Endodermal cell (in vitro differentiated cells): Measurements from ENCODE around the gene SYNRG. TPM values are rescaled to one million over a fixed set of nuclear protein-coding genes. Genes with fewer than 3 reads are reported as not detected.

ENCODE experiments used
- DNase-seq: peaks from one replicate; pipeline ENCODE4 v3.0.0-alpha.2; 2017
- H3K27ac ChIP-seq: 2 replicates; pipeline ENCODE4 v1.5.1; 2013; ENCODE audit warnings: mild to moderate bottlenecking, low read depth, low read length, moderate library complexity
- H3K27me3 ChIP-seq: 2 replicates; pipeline ENCODE4 v1.6.1; 2013; ENCODE audit warnings: mild to moderate bottlenecking, low read length, moderate library complexity; ENCODE audit not compliant: insufficient read depth, control insufficient read depth, poor library complexity, severe bottlenecking
- H3K36me3 ChIP-seq: 2 replicates; pipeline ENCODE4 v1.7.0; 2013; ENCODE audit warnings: mild to moderate bottlenecking, low read length, moderate library complexity; ENCODE audit not compliant: control insufficient read depth, insufficient read depth
- H3K4me1 ChIP-seq: one replicate; pipeline ENCODE4 v1.7.0; 2013; ENCODE audit warnings: low read length; ENCODE audit not compliant: control insufficient read depth, insufficient read depth
- H3K4me3 ChIP-seq: 2 replicates; pipeline ENCODE4 v1.5.1; 2013; ENCODE audit warnings: mild to moderate bottlenecking, low read length, moderate library complexity
- H3K9ac ChIP-seq: 2 replicates; pipeline ENCODE4 v1.6.1; 2013; ENCODE audit warnings: mild to moderate bottlenecking, low read length, moderate library complexity; ENCODE audit not compliant: poor library complexity, severe bottlenecking; ENCODE audit errors: extremely low read depth
- H3K9me3 ChIP-seq: 2 replicates; pipeline ENCODE4 v1.6.1; 2013; ENCODE audit warnings: mild to moderate bottlenecking, low read length, moderate library complexity; ENCODE audit not compliant: control insufficient read depth
- H3K27ac Mint-ChIP-seq: 2 replicates; pipeline ENCODE4 v1.8.0; 2020; ENCODE audit warnings: mixed read lengths
- H3K27me3 Mint-ChIP-seq: 2 replicates; pipeline ENCODE4 v1.8.0; 2021; ENCODE audit warnings: mild to moderate bottlenecking, mixed read lengths; ENCODE audit not compliant: insufficient read depth
- H3K36me3 Mint-ChIP-seq: 2 replicates; pipeline ENCODE4 v1.8.0; 2020; ENCODE audit warnings: low read depth, mixed read lengths
- H3K4me1 Mint-ChIP-seq: 2 replicates; pipeline ENCODE4 v1.8.0; 2020; ENCODE audit warnings: mixed read lengths
- H3K4me3 Mint-ChIP-seq: 2 replicates; pipeline ENCODE4 v1.8.0; 2020; ENCODE audit warnings: mild to moderate bottlenecking, moderate library complexity, mixed read lengths
- H3K9me3 Mint-ChIP-seq: 2 replicates; pipeline ENCODE4 v1.8.0; 2020; ENCODE audit warnings: mild to moderate bottlenecking, mixed read lengths
- WGBS, 2 experiments: methylation state at CpG; one replicate each; pipeline versions ENCODE4 v1.1.5 to v1.1.7; 2013; ENCODE audit warnings: missing lambda C conversion rate in 2 of 2, mixed read lengths in 1 of 2; ENCODE audit not compliant: insufficient coverage in 1 of 2, insufficient read length in 1 of 2; 5-methylcytosine and 5-hydroxymethylcytosine counted together
- total RNA-seq, 2 donors: library from RNA; stranded (reverse); fragmentation: NEBNext Ultra II Directional in 1 of 2; extraction: Animal tissue kit (Norgen Biotek cat#: 25700) in 1 of 2; gene quantifications; 2 replicates in 1 of 2; 3 replicates in 1 of 2; pipeline ENCODE4 v1.2.1, GENCODE V29; 2021
- TF ChIP-seq, protein P1 (sequence below): fragments of 200-600 bp; sonication (generic); conservative IDR thresholded peaks from 2 replicates; pipeline ENCODE4 v1.5.0; 2021; ENCODE audit warnings: antibody characterized with exemption, mild to moderate bottlenecking

Gene SYNRG
- total RNA-seq, 2 donors from 2014 or later: 47.2 to 52.4 TPM

DNA sequence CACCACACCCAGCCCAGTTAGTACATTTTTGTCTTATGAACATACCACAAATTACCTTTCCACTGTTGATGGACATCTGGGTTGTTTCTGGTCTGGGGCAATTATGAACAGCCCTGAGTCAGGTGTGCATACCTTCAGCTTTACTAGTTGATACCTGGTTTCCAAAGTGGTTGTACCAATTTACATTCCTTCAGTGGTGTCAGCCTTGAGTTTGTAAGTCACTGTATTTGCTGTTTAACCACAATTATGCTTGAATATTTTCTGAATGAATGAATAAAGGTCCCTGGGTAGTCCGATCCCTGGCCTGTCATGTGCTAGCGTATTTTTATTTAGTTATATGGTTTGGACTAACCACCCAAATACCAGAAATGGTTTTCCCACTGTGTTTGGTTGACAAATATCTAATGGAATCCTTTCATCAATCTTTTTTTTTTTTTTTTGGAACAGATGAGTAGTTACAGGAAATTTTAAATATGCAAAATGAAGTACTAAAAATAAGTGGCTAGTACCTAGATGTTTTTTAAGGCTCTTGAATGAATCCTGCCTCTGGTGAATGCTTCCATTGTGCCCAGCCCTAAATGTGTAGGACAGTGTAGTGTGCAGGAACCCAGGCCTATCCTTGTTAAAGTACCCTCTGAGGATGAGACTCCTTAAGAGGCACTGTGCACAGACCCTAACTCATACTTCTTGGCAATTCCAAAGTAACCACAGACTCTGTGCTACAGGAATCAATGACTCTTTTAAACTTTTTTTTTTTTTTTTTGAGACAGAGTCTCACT is 115.8 kb downstream of the SYNRG start:
- peaks cover 11% of the 10 kb centered on the region for H3K9me3 ChIP-seq
- peak overlapping the region; percentile 94 for H3K4me3 ChIP-seq
- TF ChIP-seq, protein P1, sequence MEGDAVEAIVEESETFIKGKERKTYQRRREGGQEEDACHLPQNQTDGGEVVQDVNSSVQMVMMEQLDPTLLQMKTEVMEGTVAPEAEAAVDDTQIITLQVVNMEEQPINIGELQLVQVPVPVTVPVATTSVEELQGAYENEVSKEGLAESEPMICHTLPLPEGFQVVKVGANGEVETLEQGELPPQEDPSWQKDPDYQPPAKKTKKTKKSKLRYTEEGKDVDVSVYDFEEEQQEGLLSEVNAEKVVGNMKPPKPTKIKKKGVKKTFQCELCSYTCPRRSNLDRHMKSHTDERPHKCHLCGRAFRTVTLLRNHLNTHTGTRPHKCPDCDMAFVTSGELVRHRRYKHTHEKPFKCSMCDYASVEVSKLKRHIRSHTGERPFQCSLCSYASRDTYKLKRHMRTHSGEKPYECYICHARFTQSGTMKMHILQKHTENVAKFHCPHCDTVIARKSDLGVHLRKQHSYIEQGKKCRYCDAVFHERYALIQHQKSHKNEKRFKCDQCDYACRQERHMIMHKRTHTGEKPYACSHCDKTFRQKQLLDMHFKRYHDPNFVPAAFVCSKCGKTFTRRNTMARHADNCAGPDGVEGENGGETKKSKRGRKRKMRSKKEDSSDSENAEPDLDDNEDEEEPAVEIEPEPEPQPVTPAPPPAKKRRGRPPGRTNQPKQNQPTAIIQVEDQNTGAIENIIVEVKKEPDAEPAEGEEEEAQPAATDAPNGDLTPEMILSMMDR: no peak
- H3K9ac ChIP-seq: no peak overlapping the region
- peaks cover 3% of the 10 kb centered on the region for H3K27me3 ChIP-seq
- peaks cover 3% of the 10 kb centered on the region for H3K4me1 ChIP-seq
- H3K27ac Mint-ChIP-seq: no peak overlapping the region
- peaks cover 16% of the 10 kb centered on the region for H3K27me3 Mint-ChIP-seq
- peaks cover 2% of the 10 kb centered on the region for H3K36me3 Mint-ChIP-seq
- peaks cover 23% of the 10 kb centered on the region for H3K4me1 Mint-ChIP-seq
- H3K27ac ChIP-seq: no peak overlapping the region
- DNase-seq: no peak
- H3K4me3 Mint-ChIP-seq: no peak overlapping the region
- peaks cover 3% of the 10 kb centered on the region for H3K9me3 Mint-ChIP-seq
- 95% methylated on average over 2 of the region's 2 CpGs; no CpG with 5 or more reads in 1 of the 2 experiments for WGBS, 2 experiments
- peaks cover 10% of the 10 kb centered on the region for H3K36me3 ChIP-seq

DNA sequence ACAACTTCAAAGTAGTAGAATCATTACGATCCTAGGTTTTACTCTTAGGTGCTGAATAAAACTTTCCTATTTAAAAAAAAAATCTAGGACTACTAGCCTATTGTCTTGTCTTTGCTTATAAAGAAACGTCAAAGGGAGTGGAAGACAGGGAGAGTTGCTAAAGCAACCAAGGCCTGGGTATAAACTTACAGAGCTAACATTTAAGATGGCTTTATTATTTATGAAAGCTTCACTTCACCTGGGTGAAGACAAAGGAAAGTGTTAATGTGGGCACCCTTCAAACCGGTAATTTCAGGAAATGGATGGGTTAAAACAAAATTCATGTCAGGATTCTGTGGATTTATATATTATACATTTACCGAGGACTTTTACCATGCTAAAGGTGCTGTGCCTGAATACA is 117.1 kb downstream of the SYNRG start:
- Histone ChIP-seq H3K4me1 (peaks cover 5% of the 10 kb centered on the region), H3K9ac (no peak overlapping the region), H3K4me3 (peak overlapping the region; percentile 94), H3K27me3 (peaks cover 8% of the 10 kb centered on the region), H3K27ac (no peak overlapping the region), H3K9me3 (peaks cover 11% of the 10 kb centered on the region), H3K36me3 (peaks cover 10% of the 10 kb centered on the region)
- H3K4me1 Mint-ChIP-seq: peaks cover 29% of the 10 kb centered on the region
- no peak overlapping the region for H3K4me3 Mint-ChIP-seq
- H3K9me3 Mint-ChIP-seq: no peaks in the 10 kb centered on the region
- peaks cover 27% of the 10 kb centered on the region for H3K27me3 Mint-ChIP-seq
- H3K27ac Mint-ChIP-seq: no peak overlapping the region
- DNase-seq: no peak
- TF ChIP-seq, protein P1: no peak
- 64 to 72% methylated on average over 2 to 4 of the region's 4 CpGs for WGBS, 2 experiments
- no peaks in the 10 kb centered on the region for H3K36me3 Mint-ChIP-seq

DNA sequence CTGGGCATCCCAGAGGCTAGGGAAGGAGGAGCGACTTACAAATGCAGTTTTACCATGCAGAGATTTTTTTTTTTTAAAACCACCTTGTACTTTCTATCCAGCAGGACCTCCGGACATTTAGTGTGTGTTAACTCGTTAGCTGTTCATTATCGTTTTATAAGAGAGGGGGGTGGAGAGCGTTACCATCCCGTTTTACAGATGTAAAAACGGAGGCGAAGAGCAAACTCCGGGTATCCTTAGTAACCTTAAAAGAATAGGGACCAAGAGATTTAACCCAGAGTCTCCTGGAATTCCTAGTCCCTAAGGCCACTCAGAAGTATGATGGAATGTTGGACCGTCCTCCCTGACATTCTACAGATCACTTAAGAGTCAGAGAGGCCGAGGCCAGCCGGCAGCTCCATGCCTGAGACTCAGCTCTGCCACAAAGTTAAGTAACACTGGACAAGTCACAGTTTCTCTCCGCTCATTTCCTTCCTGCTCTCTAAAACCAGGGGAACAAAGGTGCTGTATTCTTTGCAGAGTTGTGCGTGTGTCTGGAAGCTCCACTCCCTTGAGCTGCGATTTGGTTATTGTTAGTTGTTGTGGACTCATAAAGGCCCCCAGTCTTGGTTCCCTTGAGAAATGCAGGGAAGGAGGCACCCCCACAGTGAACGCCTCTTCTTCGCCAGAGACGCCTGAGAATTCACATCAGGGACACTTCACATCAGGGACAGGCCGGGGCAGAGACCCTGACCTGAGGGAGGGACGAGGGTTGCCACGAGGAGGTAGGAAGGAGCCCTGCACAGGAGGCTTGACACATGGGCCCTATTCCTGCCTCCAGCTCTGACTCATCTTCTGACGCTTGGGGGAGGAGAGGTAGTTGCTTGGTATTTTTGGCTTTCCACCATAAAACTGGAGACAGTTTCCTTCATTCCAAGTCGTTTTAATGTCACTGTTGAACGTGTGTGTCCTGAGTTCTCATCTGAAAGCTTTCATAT is 118.3 kb downstream of the SYNRG start:
- peaks cover 11% of the 10 kb centered on the region for H3K9me3 ChIP-seq
- H3K27me3 ChIP-seq: peaks cover 8% of the 10 kb centered on the region
- WGBS, 2 experiments: 23 to 29% methylated on average over 19 to 24 of the region's 24 CpGs
- peak overlapping the region; percentile 71 for H3K4me3 Mint-ChIP-seq
- H3K36me3 Mint-ChIP-seq: no peaks in the 10 kb centered on the region
- peaks cover 36% of the 10 kb centered on the region for H3K27me3 Mint-ChIP-seq
- peak overlapping the region; percentile 59 for H3K9ac ChIP-seq
- H3K27ac ChIP-seq: no peak overlapping the region
- TF ChIP-seq, protein P1: no peak
- peaks cover 5% of the 10 kb centered on the region for H3K4me1 ChIP-seq
- no peaks in the 10 kb centered on the region for H3K9me3 Mint-ChIP-seq
- peak; percentile 88 for DNase-seq
- peaks cover 10% of the 10 kb centered on the region for H3K36me3 ChIP-seq
- peaks cover 29% of the 10 kb centered on the region for H3K4me1 Mint-ChIP-seq
- peak overlapping the region; percentile 18 for H3K27ac Mint-ChIP-seq
- H3K4me3 ChIP-seq: peak overlapping the region; percentile 94
